Panc1 (cell line): ENCODE data around the gene PMS2. TPM values are rescaled to one million over a fixed set of nuclear protein-coding genes. Genes with fewer than 3 reads are reported as not detected.

Experiments used
- ATAC-seq: fragments of 200-7000 bp; cut with Tn5 transposase; 2 replicates; pipeline ENCODE4 v1.9.1; 2020; ENCODE audit warnings: mild to moderate bottlenecking, moderate library complexity
- BruUV-seq: library from RNA; stranded (reverse); fragments of 400-500 nt; replicated peaks from 2 replicates; lab custom pipeline; 2021; lab: Mats Ljungman, UMichigan
- CTCF ChIA-PET: fragments of 300-600 bp; sonication (Branson Sonifier 250); formaldehyde crosslinking; loops from one replicate; lab custom pipeline; 2022; ENCODE audit warnings: antibody characterized with exemption; lab: Charles Lee
- POLR2A ChIA-PET: fragments of 300-600 bp; sonication (Branson Sonifier 250); formaldehyde crosslinking; loops from one replicate; lab custom pipeline; 2022; ENCODE audit warnings: antibody characterized with exemption; lab: Charles Lee
- DNase-seq: peaks from one replicate; pipeline ENCODE4 v3.0.0-alpha.2; 2010; ENCODE audit warnings: low read depth, low spot score
- H3K27ac ChIP-seq: 2 replicates; pipeline ENCODE4 v1.5.1; 2011; ENCODE audit warnings: mild to moderate bottlenecking, low read length, inconsistent platforms
- H3K27me3 ChIP-seq: fragments of 200-500 bp; sonication (Bioruptor generic); 2 replicates; pipeline ENCODE4 v1.6.0; 2014; ENCODE audit warnings: low read length, inconsistent platforms; ENCODE audit not compliant: control insufficient read depth, insufficient read depth
- H3K36me3 ChIP-seq: fragments of 200-500 bp; sonication (Bioruptor generic); 2 replicates; pipeline ENCODE4 v1.5.1; 2014; ENCODE audit warnings: inconsistent platforms, mild to moderate bottlenecking, low read length, moderate library complexity; ENCODE audit not compliant: control insufficient read depth, insufficient read depth
- H3K4me1 ChIP-seq: 2 replicates; pipeline ENCODE4 v1.5.1; 2011; ENCODE audit warnings: inconsistent platforms, mild to moderate bottlenecking, low read length, moderate library complexity; ENCODE audit not compliant: control insufficient read depth, insufficient read depth
- H3K4me3 ChIP-seq, 2 experiments: 2 replicates each; pipeline ENCODE4 v1.5.1; 2011 to 2012; ENCODE audit warnings: low read depth in 2 of 2, low read length in 2 of 2, mild to moderate bottlenecking in 2 of 2, inconsistent platforms in 1 of 2, moderate library complexity in 1 of 2
- H3K9me3 ChIP-seq: fragments of 200-500 bp; sonication (Bioruptor generic); 2 replicates; pipeline ENCODE4 v1.5.1; 2014; ENCODE audit warnings: low read depth, mild to moderate bottlenecking, inconsistent platforms, low read length, moderate library complexity; ENCODE audit not compliant: control insufficient read depth, insufficient read depth
- CTCF ChIP-seq: fragments of 450-650 bp; IDR thresholded peaks from 2 replicates; pipeline ENCODE4 v1.5.1; 2017; ENCODE audit warnings: mild to moderate bottlenecking
- POLR2AphosphoS5 ChIP-seq: IDR thresholded peaks from 2 replicates; pipeline ENCODE4 v1.6.1; 2012; ENCODE audit warnings: mild to moderate bottlenecking, low read depth, low read length, moderate library complexity
- SIN3A ChIP-seq: IDR thresholded peaks from 2 replicates; pipeline ENCODE4 v1.6.1; 2012; ENCODE audit warnings: low read depth, mild to moderate bottlenecking, low read length, moderate library complexity, borderline replicate concordance; ENCODE audit not compliant: insufficient read depth
- TCF7L2 ChIP-seq: IDR thresholded peaks from 2 replicates; pipeline ENCODE4 v1.6.1; 2011; ENCODE audit warnings: mild to moderate bottlenecking, low read depth, low read length, inconsistent platforms
- in situ Hi-C: cut with HindIII; loops from 2 replicates; pipeline ENCODE4 v1.10.0; 2016; ENCODE audit warnings: low sequenced_read_pairs, low pct_unique_long_range_greater_than_20kb
- intact Hi-C: fragments of 100-400 bp; cut with micrococcal nuclease; formaldehyde crosslinking; loops from one replicate; pipeline ENCODE4 v1.10.0; 2022; ENCODE audit not compliant: unreplicated experiment
- total RNA-seq: library from RNA; stranded (reverse); gene quantifications from one replicate; pipeline ENCODE4 v1.2.1, GENCODE V29; 2021; ENCODE audit not compliant: unreplicated experiment
- TF ChIP-seq, protein P1 (sequence below), 2 experiments: IDR thresholded peaks; 2 replicates each; pipeline ENCODE4 v1.6.1; 2011 to 2012; ENCODE audit warnings: low read depth in 2 of 2, control low read depth in 1 of 2, low read length in 1 of 2, mild to moderate bottlenecking in 1 of 2, moderate library complexity in 1 of 2; ENCODE audit not compliant: insufficient read depth in 1 of 2

PMS2 gene
- total RNA-seq, 1 experiment from 2014 or later = 40.2 TPM

GRCh38 chr7:6022707-6023106 lies 13.9 kb upstream of the PMS2 start:
- POLR2A ChIA-PET = no interaction called here
- no peak for ATAC-seq

GRCh38 chr7:6020371-6021286 lies 11.8 kb upstream of the PMS2 start:
- intact Hi-C loops (no loop called here), in situ Hi-C loops (no loop called here)

More at GRCh38 chr7:6022707-6023106, 13.9 kb upstream of the PMS2 start:
- H3K4me3 ChIP-seq = no peak overlapping the region
- no peak for DNase-seq
- no peaks in the 10 kb centered on the region for H3K9me3 ChIP-seq
- BruUV-seq = no TSS peak
- no peaks in the 10 kb centered on the region for H3K27me3 ChIP-seq
- no peak for TF ChIP-seq CTCF
- TF ChIP-seq SIN3A = no peak
- TF ChIP-seq, protein P1, sequence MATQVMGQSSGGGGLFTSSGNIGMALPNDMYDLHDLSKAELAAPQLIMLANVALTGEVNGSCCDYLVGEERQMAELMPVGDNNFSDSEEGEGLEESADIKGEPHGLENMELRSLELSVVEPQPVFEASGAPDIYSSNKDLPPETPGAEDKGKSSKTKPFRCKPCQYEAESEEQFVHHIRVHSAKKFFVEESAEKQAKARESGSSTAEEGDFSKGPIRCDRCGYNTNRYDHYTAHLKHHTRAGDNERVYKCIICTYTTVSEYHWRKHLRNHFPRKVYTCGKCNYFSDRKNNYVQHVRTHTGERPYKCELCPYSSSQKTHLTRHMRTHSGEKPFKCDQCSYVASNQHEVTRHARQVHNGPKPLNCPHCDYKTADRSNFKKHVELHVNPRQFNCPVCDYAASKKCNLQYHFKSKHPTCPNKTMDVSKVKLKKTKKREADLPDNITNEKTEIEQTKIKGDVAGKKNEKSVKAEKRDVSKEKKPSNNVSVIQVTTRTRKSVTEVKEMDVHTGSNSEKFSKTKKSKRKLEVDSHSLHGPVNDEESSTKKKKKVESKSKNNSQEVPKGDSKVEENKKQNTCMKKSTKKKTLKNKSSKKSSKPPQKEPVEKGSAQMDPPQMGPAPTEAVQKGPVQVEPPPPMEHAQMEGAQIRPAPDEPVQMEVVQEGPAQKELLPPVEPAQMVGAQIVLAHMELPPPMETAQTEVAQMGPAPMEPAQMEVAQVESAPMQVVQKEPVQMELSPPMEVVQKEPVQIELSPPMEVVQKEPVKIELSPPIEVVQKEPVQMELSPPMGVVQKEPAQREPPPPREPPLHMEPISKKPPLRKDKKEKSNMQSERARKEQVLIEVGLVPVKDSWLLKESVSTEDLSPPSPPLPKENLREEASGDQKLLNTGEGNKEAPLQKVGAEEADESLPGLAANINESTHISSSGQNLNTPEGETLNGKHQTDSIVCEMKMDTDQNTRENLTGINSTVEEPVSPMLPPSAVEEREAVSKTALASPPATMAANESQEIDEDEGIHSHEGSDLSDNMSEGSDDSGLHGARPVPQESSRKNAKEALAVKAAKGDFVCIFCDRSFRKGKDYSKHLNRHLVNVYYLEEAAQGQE (IDR thresholded peaks at IDR 0.05; ENCODE audit: insufficient read depth in 1 of 2, low read depth in 2 of 2, low read length in 1 of 2) = no peak
- no peak for TF ChIP-seq POLR2AphosphoS5
- no peak for TF ChIP-seq TCF7L2
- in situ Hi-C loops = no loop called here
- H3K27ac ChIP-seq = no peak overlapping the region
- H3K36me3 ChIP-seq = peaks cover 24% of the 10 kb centered on the region
- CTCF ChIA-PET = no interaction called here
- H3K4me1 ChIP-seq = no peaks in the 10 kb centered on the region
- intact Hi-C loops = no loop called here

More at GRCh38 chr7:6020371-6021286, 11.8 kb upstream of the PMS2 start:
- peaks cover 5% of the 10 kb centered on the region; the same call in 1 of the 2 replicates for H3K4me1 ChIP-seq
- TF ChIP-seq, protein P1 (IDR thresholded peaks at IDR 0.05; ENCODE audit: insufficient read depth in 1 of 2, low read depth in 2 of 2, low read length in 1 of 2) = no peak
- TF ChIP-seq CTCF (no peak), TCF7L2 (no peak), SIN3A (no peak), POLR2AphosphoS5 (no peak; the same call in 1 of the 2 replicates)
- no peak overlapping the region for H3K27ac ChIP-seq
- no peaks in the 10 kb centered on the region for H3K27me3 ChIP-seq
- DNase-seq = no peak
- ChIA-PET POLR2A (interaction anchor here (0.7 kb wide), 3 partner anchors 14 to 35 kb away, joined by 5 to 9 read pairs (median 5); no protein-coding TSS in a partner anchor), CTCF (no interaction called here)
- no TSS peak for BruUV-seq
- H3K9me3 ChIP-seq = no peaks in the 10 kb centered on the region
- no peak overlapping the region for H3K4me3 ChIP-seq
- no peak for ATAC-seq
- H3K36me3 ChIP-seq = peaks cover 25% of the 10 kb centered on the region
